Hematopoietic multipotent progenitor cell (in vitro differentiated cells): ENCODE measurements around the gene SLC25A26. TPM values are rescaled to one million over a fixed set of nuclear protein-coding genes. Genes with fewer than 3 reads are reported as not detected.
"Not testable (repeated sequence)": the region's sequence is repeated elsewhere in the genome, so short reads cannot be mapped to it uniquely, and the experiment has no call there.

ENCODE experiments used
- DNase-seq, 3 donors: peaks; one replicate each; pipeline ENCODE4 v3.0.0-alpha.2; 2011 to 2015; ENCODE audit warnings: low read depth in 2 of 3, low spot score in 2 of 3
- total RNA-seq: library from RNA; depleted of rRNA; stranded (reverse); fragments of >200 nt; gene quantifications from one replicate; pipeline ENCODE4 v1.2.3, GENCODE V29; 2012

The SLC25A26 gene
- total RNA-seq, 1 donor, result 22.1 TPM

- DNase-seq, result no peak
Measured at GRCh38 chr3:66267031-66267430, 46.2 kb downstream of the SLC25A26 start.

DNA sequence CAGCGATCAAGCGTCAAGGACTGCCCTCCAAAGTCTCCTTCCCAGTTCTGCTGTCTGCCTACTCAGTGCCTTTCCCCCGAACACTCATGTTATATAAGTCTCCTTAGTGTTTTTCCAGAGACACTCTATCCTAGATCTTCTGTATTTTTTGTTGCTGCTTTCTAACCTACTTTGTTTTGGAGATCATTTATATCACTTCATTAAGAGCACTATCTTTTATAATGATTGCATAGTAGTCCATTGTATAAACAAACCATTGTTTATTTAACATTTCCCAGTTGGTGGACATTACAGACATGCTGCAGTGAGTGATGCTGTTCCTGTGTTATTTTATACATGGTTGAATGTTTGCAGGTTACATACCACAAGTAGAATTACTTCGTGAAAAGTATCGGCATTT, 47.1 kb downstream of the SLC25A26 start:
- DNase-seq, result no peak

GRCh38 chr3:66268864-66269263, 48.1 kb downstream of the SLC25A26 start:
- no peak for DNase-seq

DNA sequence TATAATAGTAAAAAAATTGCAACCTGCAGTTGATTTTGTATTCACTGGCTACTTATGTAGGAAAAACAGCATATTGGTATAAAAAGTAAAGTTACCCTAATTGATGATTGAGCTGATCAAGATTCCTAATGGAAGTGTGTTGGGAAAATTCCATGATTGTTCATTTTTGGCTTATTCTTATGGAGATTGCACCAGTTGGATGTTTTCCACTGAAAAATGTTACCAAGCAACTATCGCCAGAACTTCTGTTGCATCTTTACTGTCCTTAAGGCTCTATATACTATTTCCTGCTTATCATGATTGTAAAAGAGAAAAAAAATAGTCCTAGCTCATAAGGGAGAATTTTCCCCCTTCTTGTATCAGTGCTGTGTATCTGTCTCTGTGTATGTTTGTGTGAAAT, 48.6 kb downstream of the SLC25A26 start:
- no peak for DNase-seq

DNA sequence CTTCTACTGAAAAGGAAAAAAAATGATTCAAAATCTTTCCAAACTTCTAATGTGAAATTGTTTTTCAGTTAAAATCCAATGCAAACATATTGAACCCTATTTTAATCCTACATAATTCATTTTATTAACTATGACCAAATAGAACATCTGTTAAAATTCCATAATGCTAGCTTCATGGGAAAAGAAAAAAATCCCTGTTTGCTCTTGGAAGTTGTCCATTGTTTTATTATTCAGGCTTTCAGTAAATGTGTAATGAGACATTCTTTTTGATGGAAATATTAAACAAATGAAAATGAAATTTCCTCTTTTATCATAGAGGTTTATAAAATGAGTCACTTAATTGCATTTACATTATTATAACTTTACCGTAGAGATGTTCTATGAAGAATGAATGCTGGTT, 49.5 kb downstream of the SLC25A26 start:
- no peak for DNase-seq

DNA sequence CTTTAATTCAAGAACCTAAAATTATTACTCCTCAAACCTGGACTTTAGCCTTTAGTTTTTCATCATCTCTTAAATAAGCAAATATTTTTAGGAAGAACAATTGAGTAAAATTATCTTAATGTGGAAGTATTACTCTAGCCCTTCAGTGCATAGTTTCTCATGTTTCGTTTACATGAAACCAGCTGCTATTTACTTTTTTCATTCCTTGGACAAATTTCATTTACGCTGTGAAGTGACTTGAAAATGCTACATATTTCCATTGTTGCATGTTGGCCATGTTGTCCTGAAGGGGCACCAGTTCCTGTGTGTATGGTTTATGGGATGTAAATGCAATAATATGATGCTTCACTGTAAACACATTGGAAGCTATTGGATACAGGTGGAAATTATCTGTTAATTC, 49.9 kb downstream of the SLC25A26 start:
- DNase-seq, result no peak

- no peak for DNase-seq
Measured at GRCh38 chr3:66271231-66271630, 50.4 kb downstream of the SLC25A26 start.

- DNase-seq, result no peak
Measured at GRCh38 chr3:66272016-66272415, 51.2 kb downstream of the SLC25A26 start.

- DNase-seq, result not testable (repeated sequence)
Measured at GRCh38 chr3:66274837-66275236, 54.0 kb downstream of the SLC25A26 start.

GRCh38 chr3:66276705-66277274, 56.0 kb downstream of the SLC25A26 start:
- peak; percentile 31 to 78 (median 52) for DNase-seq

GRCh38 chr3:66279168-66279567, 58.4 kb downstream of the SLC25A26 start:
- DNase-seq, result no peak

- no peak for DNase-seq
Measured at GRCh38 chr3:66280304-66280703, 59.5 kb downstream of the SLC25A26 start.

DNA sequence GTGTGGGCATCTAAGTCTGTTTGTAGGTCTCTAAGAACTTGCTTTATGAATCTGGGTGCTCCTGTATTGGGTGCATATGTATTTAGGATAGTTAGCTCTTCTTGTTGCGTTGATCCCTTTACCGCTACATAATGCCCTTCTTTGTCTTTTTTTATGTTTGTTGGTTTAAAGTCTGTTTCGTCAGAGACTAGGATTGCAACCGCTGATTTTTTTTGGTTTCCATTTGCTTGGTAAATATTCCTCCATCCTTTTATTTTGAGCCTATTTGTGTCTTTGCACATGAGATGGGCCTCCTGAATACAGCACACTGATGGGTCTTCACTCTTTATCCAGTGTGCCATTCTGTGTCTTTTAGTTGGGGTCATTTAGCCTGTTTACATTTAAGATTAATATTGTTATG, 71.1 kb downstream of the SLC25A26 start:
- not testable (repeated sequence) for DNase-seq

- DNase-seq, result no peak
Measured at GRCh38 chr3:66297260-66297873, 76.6 kb downstream of the SLC25A26 start.

DNA sequence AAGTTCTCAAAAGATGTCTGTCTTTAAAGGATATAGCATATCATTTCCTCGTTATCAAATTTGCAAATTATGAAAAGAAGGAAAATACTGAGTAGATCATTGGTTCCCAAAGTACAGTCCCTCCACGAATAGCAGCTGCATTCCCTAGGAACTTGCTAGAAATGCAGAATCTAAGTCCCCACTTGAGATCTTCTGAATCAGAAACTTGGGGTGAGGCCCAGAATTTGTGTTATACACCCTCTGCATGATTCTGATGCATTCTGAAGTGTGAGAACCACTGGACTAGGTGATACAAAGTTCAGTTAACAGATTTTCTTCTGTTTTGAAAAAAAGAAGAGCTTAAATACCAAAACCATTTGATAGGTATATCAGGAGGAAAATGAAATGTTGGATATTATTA, 77.1 kb downstream of the SLC25A26 start:
- no peak for DNase-seq

DNA sequence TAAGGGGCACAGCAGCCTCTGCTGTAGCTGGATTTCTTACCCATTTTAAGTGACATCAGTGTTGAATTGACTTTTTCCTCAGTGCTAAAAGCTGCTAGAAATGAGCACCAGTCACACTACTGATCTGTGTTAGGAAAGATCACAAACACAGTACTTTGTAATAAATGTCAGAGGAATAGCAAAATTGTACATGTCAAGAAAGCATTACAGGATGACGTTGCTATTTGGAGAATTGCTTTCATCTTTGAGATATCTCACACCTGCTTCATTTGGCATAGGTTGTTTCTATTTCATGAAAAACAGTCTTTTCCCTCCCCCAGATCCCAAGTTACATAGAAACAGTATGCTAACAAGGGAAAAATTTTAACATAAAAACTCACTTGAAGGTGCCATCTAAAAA, 77.8 kb downstream of the SLC25A26 start:
- DNase-seq, result no peak

DNA sequence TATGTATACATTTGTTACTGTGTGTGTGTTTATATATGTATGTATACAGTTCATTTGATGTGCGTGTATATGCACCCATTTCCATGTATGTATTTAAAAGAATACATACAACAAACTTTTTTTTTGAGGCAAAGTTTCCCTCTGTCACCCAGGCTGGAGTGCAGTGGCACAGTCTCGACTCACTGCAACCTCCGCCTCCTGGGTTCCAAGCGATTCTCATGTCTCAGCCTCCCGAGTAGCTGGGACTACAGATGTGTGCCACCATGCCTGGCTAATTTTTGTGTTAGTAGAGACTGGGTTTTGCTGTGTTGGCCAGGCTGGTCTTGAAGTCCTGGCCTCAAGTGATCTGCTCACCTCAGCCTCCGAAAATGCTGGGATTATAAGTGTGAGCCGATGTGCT, 78.3 kb downstream of the SLC25A26 start:
- not testable (repeated sequence) for DNase-seq

- DNase-seq, result no peak
Measured at GRCh38 chr3:66299891-66300290, 79.1 kb downstream of the SLC25A26 start.

GRCh38 chr3:66302288-66302687, 81.5 kb downstream of the SLC25A26 start:
- DNase-seq, result peak in 2 of 3 donors; percentile 2 to 37

DNA sequence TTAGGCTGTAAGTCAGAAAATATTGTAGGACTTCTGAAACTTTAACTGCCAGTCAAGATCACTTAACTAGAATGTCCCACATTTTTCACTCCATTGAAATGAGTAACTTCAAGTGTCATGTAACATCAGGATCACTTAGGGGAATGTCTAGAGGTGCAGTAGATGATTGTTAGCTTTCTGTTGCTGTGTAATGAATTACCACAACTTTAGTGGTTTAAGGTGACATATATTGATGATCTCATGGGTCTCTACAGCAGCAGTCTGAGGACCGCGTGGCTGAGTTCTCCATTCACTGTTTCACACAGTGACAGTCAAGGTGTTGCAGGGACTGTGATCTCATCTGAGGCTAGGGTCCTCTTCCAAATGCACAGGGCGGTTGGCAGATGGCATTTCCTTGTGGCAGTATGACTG, 82.7 kb downstream of the SLC25A26 start:
- DNase-seq, result peak in 1 of 3 donors; percentile 17

DNA sequence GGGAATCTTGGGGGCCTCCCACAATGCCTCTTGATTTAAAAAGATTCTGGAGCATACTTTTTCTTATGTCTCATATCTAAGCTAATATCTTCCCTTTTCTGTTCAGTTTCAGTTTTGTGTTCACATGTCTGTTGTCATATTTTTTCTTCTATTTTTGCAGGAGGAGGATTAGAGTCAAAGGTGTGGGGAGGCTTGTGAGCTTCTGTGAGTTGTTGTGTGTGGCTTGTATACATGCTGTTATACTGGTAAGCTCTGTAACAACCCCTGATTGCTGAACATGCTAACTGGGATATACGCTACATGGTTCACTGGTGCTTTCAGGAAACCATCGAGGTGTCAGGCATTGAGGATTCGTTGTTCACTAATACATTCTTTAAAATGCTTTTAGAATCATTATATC, 83.5 kb downstream of the SLC25A26 start:
- no peak for DNase-seq

DNA sequence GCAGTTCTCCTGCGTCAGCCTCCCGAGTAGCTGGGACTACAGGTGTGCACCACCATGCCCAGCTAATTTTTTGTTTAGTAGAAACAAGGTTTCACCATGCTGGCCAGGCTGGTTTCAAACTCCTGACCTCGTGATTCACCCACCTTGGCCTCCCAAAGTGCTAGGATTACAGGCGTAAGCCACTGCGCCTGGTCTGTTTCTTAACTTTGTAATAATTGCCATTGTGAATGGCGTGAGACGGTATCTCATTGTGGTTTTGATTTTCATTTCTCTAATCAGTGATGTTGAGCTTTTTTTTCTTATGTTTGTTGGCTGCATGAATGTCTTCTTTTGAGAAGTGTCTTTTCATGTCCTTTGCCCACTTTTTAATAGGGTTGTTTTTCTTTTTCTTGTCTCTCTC, 85.3 kb downstream of the SLC25A26 start:
- DNase-seq, result not testable (repeated sequence)

- not testable (repeated sequence) for DNase-seq
Measured at GRCh38 chr3:66306991-66307390, 86.2 kb downstream of the SLC25A26 start.
